ENCODE measurements around the gene BCAS4.

DNA sequence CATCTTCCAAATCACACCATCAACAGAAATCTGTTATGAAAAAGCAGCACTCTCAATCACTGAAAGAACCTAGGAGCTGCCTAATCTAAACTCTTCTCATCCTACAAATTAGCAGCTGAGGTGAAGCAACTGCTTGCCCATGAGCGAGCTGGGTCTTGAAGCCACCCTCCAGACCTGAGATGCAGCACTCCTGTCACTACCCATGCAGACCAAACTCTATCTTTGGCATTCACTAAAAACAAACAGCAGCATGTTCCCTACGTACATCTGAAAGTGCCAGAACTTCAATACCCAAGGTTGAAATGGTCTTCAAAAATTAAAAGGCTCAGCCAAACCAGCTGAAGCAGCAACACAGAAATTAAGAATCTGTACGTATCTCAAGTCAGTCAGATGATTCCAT lies 122.1 kb downstream of the BCAS4 start:
- TF ChIP-seq, protein P1, sequence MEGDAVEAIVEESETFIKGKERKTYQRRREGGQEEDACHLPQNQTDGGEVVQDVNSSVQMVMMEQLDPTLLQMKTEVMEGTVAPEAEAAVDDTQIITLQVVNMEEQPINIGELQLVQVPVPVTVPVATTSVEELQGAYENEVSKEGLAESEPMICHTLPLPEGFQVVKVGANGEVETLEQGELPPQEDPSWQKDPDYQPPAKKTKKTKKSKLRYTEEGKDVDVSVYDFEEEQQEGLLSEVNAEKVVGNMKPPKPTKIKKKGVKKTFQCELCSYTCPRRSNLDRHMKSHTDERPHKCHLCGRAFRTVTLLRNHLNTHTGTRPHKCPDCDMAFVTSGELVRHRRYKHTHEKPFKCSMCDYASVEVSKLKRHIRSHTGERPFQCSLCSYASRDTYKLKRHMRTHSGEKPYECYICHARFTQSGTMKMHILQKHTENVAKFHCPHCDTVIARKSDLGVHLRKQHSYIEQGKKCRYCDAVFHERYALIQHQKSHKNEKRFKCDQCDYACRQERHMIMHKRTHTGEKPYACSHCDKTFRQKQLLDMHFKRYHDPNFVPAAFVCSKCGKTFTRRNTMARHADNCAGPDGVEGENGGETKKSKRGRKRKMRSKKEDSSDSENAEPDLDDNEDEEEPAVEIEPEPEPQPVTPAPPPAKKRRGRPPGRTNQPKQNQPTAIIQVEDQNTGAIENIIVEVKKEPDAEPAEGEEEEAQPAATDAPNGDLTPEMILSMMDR (IDR thresholded peaks at IDR 0.05), result no peak
- TF ChIP-seq POLR2A (IDR thresholded peaks at IDR 0.05), result no peak
